ENCODE measurements around the gene PHF11.

Gene PHF11

GRCh38 chr13:49466292-49466838 lies 29.4 kb upstream of the PHF11 start:
- H3K4me3 ChIP-seq (ENCODE audit: low read depth, low read length), result no peak overlapping the region
- TF ChIP-seq CTCF (IDR thresholded peaks at IDR 0.05; ENCODE audit: low read depth, low read length), result no peak

GRCh38 chr13:49472186-49472585 lies 23.6 kb upstream of the PHF11 start:
- no peak overlapping the region for H3K4me3 ChIP-seq (ENCODE audit: low read depth, low read length)
- no peak for TF ChIP-seq CTCF (IDR thresholded peaks at IDR 0.05; ENCODE audit: low read depth, low read length)

- no peak for TF ChIP-seq CTCF (IDR thresholded peaks at IDR 0.05; ENCODE audit: low read depth, low read length)
- no peak overlapping the region for H3K4me3 ChIP-seq (ENCODE audit: low read depth, low read length)
Observed at GRCh38 chr13:49476529-49476928, 19.2 kb upstream of the PHF11 start.

GRCh38 chr13:49481788-49482187 lies 14.0 kb upstream of the PHF11 start:
- no peak for TF ChIP-seq CTCF (IDR thresholded peaks at IDR 0.05; ENCODE audit: low read depth, low read length)
- no peak overlapping the region for H3K4me3 ChIP-seq (ENCODE audit: low read depth, low read length)

GRCh38 chr13:49488563-49488962 lies 7.2 kb upstream of the PHF11 start:
- TF ChIP-seq CTCF (IDR thresholded peaks at IDR 0.05; ENCODE audit: low read depth, low read length), result no peak

GRCh38 chr13:49494645-49495044 lies 1.1 kb upstream of the PHF11 start:
- H3K4me3 ChIP-seq (ENCODE audit: low read depth, low read length), result peak overlapping the region; percentile 57
- no peak for TF ChIP-seq CTCF (IDR thresholded peaks at IDR 0.05; ENCODE audit: low read depth, low read length)

More at GRCh38 chr13:49488563-49488962, 7.2 kb upstream of the PHF11 start:
- no peak overlapping the region for H3K4me3 ChIP-seq (ENCODE audit: low read depth, low read length)

GRCh38 chr13:49496837-49497236 lies 1.1 kb downstream of the PHF11 start:
- peak overlapping the region; percentile 57 for H3K4me3 ChIP-seq (ENCODE audit: low read depth, low read length)

- no peak for TF ChIP-seq CTCF (IDR thresholded peaks at IDR 0.05; ENCODE audit: low read depth, low read length)
- H3K4me3 ChIP-seq (ENCODE audit: low read depth, low read length), result no peak overlapping the region
Observed at GRCh38 chr13:49497272-49497671, 1.5 kb downstream of the PHF11 start.

Data from WI38 (cell line).